Stimulated activated CD8-positive, alpha-beta memory T cell treated with anti-CD3 and anti-CD28 coated beads, Interleukin-2, amount 100 ng/mL, for 48 hours (primary cell): ENCODE results near the gene WIPI1.
"Not testable (repeated sequence)": the region's sequence is repeated elsewhere in the genome, so short reads cannot be mapped to it uniquely, and the experiment has no call there.

Experiments
- DNase-seq, 2 donors: peaks; one replicate each; pipeline ENCODE4 v3.0.0-alpha.2; 2020; ENCODE audit warnings: low read depth in 2 of 2

Gene WIPI1

GRCh38 chr17:68385490-68386215 is 71.6 kb downstream of the WIPI1 start:
- DNase-seq, result no peak

GRCh38 chr17:68384941-68385340 is 72.4 kb downstream of the WIPI1 start:
- DNase-seq, result no peak

GRCh38 chr17:68384471-68384870 is 72.8 kb downstream of the WIPI1 start:
- no peak for DNase-seq

- DNase-seq, result no peak
Measured at GRCh38 chr17:68383443-68384321, 73.6 kb downstream of the WIPI1 start.

- DNase-seq, result no peak
Measured at GRCh38 chr17:68383120-68383442, 74.2 kb downstream of the WIPI1 start.

- no peak for DNase-seq
Measured at GRCh38 chr17:68382582-68383085, 74.7 kb downstream of the WIPI1 start.

GRCh38 chr17:68381076-68381900 is 76.0 kb downstream of the WIPI1 start:
- DNase-seq, result peak in 1 of 2 donors; percentile 23

- no peak for DNase-seq
Measured at GRCh38 chr17:68379692-68380677, 77.3 kb downstream of the WIPI1 start.

- DNase-seq, result no peak
Measured at GRCh38 chr17:68379177-68379510, 78.2 kb downstream of the WIPI1 start.

GRCh38 chr17:68378268-68379176 is 78.8 kb downstream of the WIPI1 start:
- no peak for DNase-seq

- DNase-seq, result no peak
Measured at GRCh38 chr17:68377771-68378267, 79.5 kb downstream of the WIPI1 start.

- not testable (repeated sequence) for DNase-seq
Measured at GRCh38 chr17:68376178-68376577, 81.1 kb downstream of the WIPI1 start.

GRCh38 chr17:68375566-68375965 is 81.7 kb downstream of the WIPI1 start:
- no peak for DNase-seq
